KMS-11 (cell line): ENCODE data around the gene DRG1.

Experiments used
- H2AFZ ChIP-seq: fragments of 200-600 bp; sonication (generic); 2 replicates; pipeline ENCODE4 v1.6.1; 2016; ENCODE audit warnings: antibody characterized with exemption, mixed run types, low read depth
- H3K27ac ChIP-seq: fragments of 200-600 bp; sonication (generic); 2 replicates; pipeline ENCODE4 v1.6.1; 2016; ENCODE audit warnings: mild to moderate bottlenecking, mixed run types
- H3K27me3 ChIP-seq: fragments of 200-600 bp; sonication (generic); 2 replicates; pipeline ENCODE4 v1.6.1; 2017; ENCODE audit warnings: mild to moderate bottlenecking, low read depth, mixed run types, moderate library complexity; ENCODE audit not compliant: insufficient read depth
- H3K36me3 ChIP-seq: fragments of 200-600 bp; sonication (generic); 2 replicates; pipeline ENCODE4 v1.6.1; 2017; ENCODE audit warnings: mild to moderate bottlenecking, mixed run types; ENCODE audit not compliant: insufficient read depth
- H3K4me1 ChIP-seq: fragments of 200-600 bp; sonication (generic); 2 replicates; pipeline ENCODE4 v1.6.1; 2016; ENCODE audit warnings: mild to moderate bottlenecking, low read depth, mixed run types; ENCODE audit not compliant: poor library complexity, severe bottlenecking
- H3K4me2 ChIP-seq: fragments of 200-600 bp; sonication (generic); 2 replicates; pipeline ENCODE4 v1.7.0; 2016; ENCODE audit warnings: mild to moderate bottlenecking, mixed run types
- H3K4me3 ChIP-seq: fragments of 200-600 bp; sonication (generic); IDR thresholded peaks from 2 replicates; pipeline ENCODE4 v1.6.1; 2017; ENCODE audit warnings: low read depth, low read length, mixed read lengths; ENCODE audit not compliant: insufficient read depth
- H3K79me2 ChIP-seq: fragments of 200-600 bp; sonication (generic); 2 replicates; pipeline ENCODE4 v1.6.1; 2016; ENCODE audit warnings: low read depth, mixed run types; ENCODE audit not compliant: insufficient read depth
- H3K9ac ChIP-seq: fragments of 200-600 bp; sonication (generic); 2 replicates; pipeline ENCODE4 v1.6.1; 2016; ENCODE audit warnings: mild to moderate bottlenecking, mixed run types
- H4K20me1 ChIP-seq: fragments of 200-600 bp; sonication (generic); 2 replicates; pipeline ENCODE4 v1.6.1; 2016; ENCODE audit warnings: mild to moderate bottlenecking, mixed run types; ENCODE audit not compliant: insufficient read depth
- CTCF ChIP-seq: fragments of 200-600 bp; sonication (generic); conservative IDR thresholded peaks from 2 replicates; pipeline ENCODE4 v1.6.1; 2017; ENCODE audit warnings: low read depth, mild to moderate bottlenecking, antibody characterized with exemption, low read length, moderate library complexity, mixed read lengths

Gene DRG1

GRCh38 chr22:31443516-31443915 is 44.1 kb downstream of the DRG1 start:
- TF ChIP-seq CTCF = no peak
- Histone ChIP-seq H3K27me3 (no peaks in the 10 kb centered on the region), H3K4me3 (no peak overlapping the region), H3K36me3 (0 out of 2 replicates have a peak, but pooled peaks cover 5% of the 10 kb centered on the region), H2AFZ (no peak overlapping the region), H3K4me2 (no peak overlapping the region), H3K79me2 (no peaks in the 10 kb centered on the region), H4K20me1 (no peaks in the 10 kb centered on the region), H3K4me1 (peaks cover 29% of the 10 kb centered on the region), H3K9ac (no peak overlapping the region), H3K27ac (no peak overlapping the region)

- Histone ChIP-seq H3K27ac (no peak overlapping the region), H3K9ac (no peak overlapping the region), H3K4me3 (no peak overlapping the region), H3K27me3 (no peaks in the 10 kb centered on the region), H4K20me1 (no peaks in the 10 kb centered on the region), H2AFZ (no peak overlapping the region), H3K36me3 (no peaks in the 10 kb centered on the region), H3K79me2 (no peaks in the 10 kb centered on the region), H3K4me2 (peak overlapping the region; percentile 44; the same call in 1 of the 2 replicates), H3K4me1 (peaks cover 29% of the 10 kb centered on the region)
- no peak for TF ChIP-seq CTCF
Measured at GRCh38 chr22:31445642-31446041, 46.2 kb downstream of the DRG1 start.

GRCh38 chr22:31446208-31446607 is 46.8 kb downstream of the DRG1 start:
- H3K9ac ChIP-seq = no peak overlapping the region
- no peaks in the 10 kb centered on the region for H3K36me3 ChIP-seq
- no peak overlapping the region for H3K27ac ChIP-seq
- no peak overlapping the region for H3K4me3 ChIP-seq
- H3K4me1 ChIP-seq = peaks cover 29% of the 10 kb centered on the region
- no peaks in the 10 kb centered on the region for H4K20me1 ChIP-seq
- H3K79me2 ChIP-seq = no peaks in the 10 kb centered on the region
- H3K4me2 ChIP-seq = peak overlapping the region; percentile 44; the same call in 1 of the 2 replicates
- H3K27me3 ChIP-seq = no peaks in the 10 kb centered on the region
- no peak for TF ChIP-seq CTCF
- H2AFZ ChIP-seq = no peak overlapping the region

- Histone ChIP-seq H3K36me3 (no peaks in the 10 kb centered on the region), H2AFZ (no peak overlapping the region), H3K4me2 (peak overlapping the region; percentile 44; the same call in 1 of the 2 replicates)
Measured at GRCh38 chr22:31446767-31447166, 47.4 kb downstream of the DRG1 start.

More at GRCh38 chr22:31446767-31447166, 47.4 kb downstream of the DRG1 start:
- H4K20me1 ChIP-seq = no peaks in the 10 kb centered on the region
- H3K79me2 ChIP-seq = no peaks in the 10 kb centered on the region
- H3K9ac ChIP-seq = no peak overlapping the region
- no peaks in the 10 kb centered on the region for H3K27me3 ChIP-seq
- H3K4me1 ChIP-seq = peaks cover 29% of the 10 kb centered on the region
- no peak overlapping the region for H3K4me3 ChIP-seq
- H3K27ac ChIP-seq = no peak overlapping the region; the same call in 1 of the 2 replicates
- TF ChIP-seq CTCF = no peak
